IMR-90 (cell line): ENCODE results near the gene MRPL58. TPM values are rescaled to one million over a fixed set of nuclear protein-coding genes. Genes with fewer than 3 reads are reported as not detected.

Source experiments
- ATAC-seq: fragments of 200-7000 bp; cut with Tn5 transposase; 2 replicates; pipeline ENCODE4 v1.9.1; 2020; ENCODE audit warnings: low read depth, mild to moderate bottlenecking, moderate library complexity
- BruUV-seq: library from RNA; stranded (reverse); fragments of 400-500 nt; replicated peaks from 2 replicates; lab custom pipeline; 2021; lab: Mats Ljungman, UMichigan
- CTCF ChIA-PET: fragments of 300-600 bp; formaldehyde crosslinking; extraction: SDS; loops from one replicate; lab custom pipeline; 2021; ENCODE audit warnings: antibody characterized with exemption; lab: Yijun Ruan, JAX
- POLR2A ChIA-PET: fragments of 300-600 bp; sonication (Branson Sonifier 250); formaldehyde crosslinking; loops from one replicate; lab custom pipeline; 2022; ENCODE audit warnings: antibody characterized with exemption; ENCODE audit not compliant: unreplicated experiment; lab: Charles Lee
- DNase-seq: peaks from one replicate; pipeline ENCODE4 v3.0.0; 2013
- H2AFZ ChIP-seq: replicated peaks from 2 replicates; pipeline ENCODE3; 2013; ENCODE audit warnings: low read length, mild to moderate bottlenecking; ENCODE audit not compliant: poor library complexity
- H2AK5ac ChIP-seq: 2 replicates; pipeline ENCODE4 v1.6.1; 2013; ENCODE audit warnings: low read depth, low read length, inconsistent platforms
- H2AK9ac ChIP-seq: replicated peaks from 2 replicates; pipeline ENCODE3; 2013; ENCODE audit warnings: mild to moderate bottlenecking, low read depth, low read length, moderate library complexity; ENCODE audit not compliant: poor library complexity
- H2BK120ac ChIP-seq: 2 replicates; pipeline ENCODE4 v1.6.1; 2013; ENCODE audit warnings: low read depth, low read length, inconsistent platforms
- H2BK15ac ChIP-seq: 3 replicates; pipeline ENCODE4 v1.6.1; 2013; ENCODE audit warnings: low read depth, low read length, inconsistent platforms
- H2BK20ac ChIP-seq: 2 replicates; pipeline ENCODE4 v1.6.1; 2013; ENCODE audit warnings: low read depth, mild to moderate bottlenecking, inconsistent platforms, low read length, moderate library complexity
- H2BK5ac ChIP-seq: 2 replicates; pipeline ENCODE4 v1.6.1; 2013; ENCODE audit warnings: mild to moderate bottlenecking, low read depth, low read length, inconsistent platforms; ENCODE audit not compliant: poor library complexity, severe bottlenecking
- H3K14ac ChIP-seq: replicated peaks from 2 replicates; pipeline ENCODE4 v1.6.1; 2013; ENCODE audit warnings: low read depth, low read length, inconsistent platforms
- H3K18ac ChIP-seq: 2 replicates; pipeline ENCODE4 v1.6.1; 2013; ENCODE audit warnings: low read depth, low read length, control low read depth
- H3K23ac ChIP-seq: 2 replicates; pipeline ENCODE4 v1.6.1; 2013; ENCODE audit warnings: low read depth, low read length, inconsistent platforms
- H3K27ac ChIP-seq: 2 replicates; pipeline ENCODE4 v1.5.1; 2013; ENCODE audit warnings: mild to moderate bottlenecking, control low read depth, low read length; ENCODE audit not compliant: insufficient read depth
- H3K27me3 ChIP-seq: 2 replicates; pipeline ENCODE4 v1.6.1; 2013; ENCODE audit warnings: low read length; ENCODE audit not compliant: control insufficient read depth, insufficient read depth
- H3K36me3 ChIP-seq: 2 replicates; pipeline ENCODE4 v1.6.1; 2013; ENCODE audit warnings: low read length, mixed read lengths; ENCODE audit not compliant: control insufficient read depth, insufficient read depth
- H3K4ac ChIP-seq: 2 replicates; pipeline ENCODE4 v1.6.1; 2013; ENCODE audit warnings: low read depth, low read length, inconsistent platforms
- H3K4me1 ChIP-seq: 2 replicates; pipeline ENCODE4 v1.6.1; 2013; ENCODE audit warnings: low read length, mixed read lengths; ENCODE audit not compliant: control insufficient read depth, insufficient read depth
- H3K4me2 ChIP-seq: 2 replicates; pipeline ENCODE4 v1.6.1; 2013; ENCODE audit warnings: low read depth, mild to moderate bottlenecking, control low read depth, low read length, moderate library complexity
- H3K4me3 ChIP-seq: 2 replicates; pipeline ENCODE4 v1.5.1; 2013; ENCODE audit warnings: low read depth, mild to moderate bottlenecking, control low read depth, low read length, moderate library complexity; ENCODE audit not compliant: insufficient read depth
- H3K56ac ChIP-seq: 2 replicates; pipeline ENCODE4 v1.6.1; 2013; ENCODE audit warnings: low read length, inconsistent platforms; ENCODE audit not compliant: insufficient read depth; ENCODE audit errors: extremely low read depth
- H3K79me1 ChIP-seq, 2 experiments: 2 replicates each; pipeline ENCODE4 v1.6.1; 2013; ENCODE audit warnings: low read length in 2 of 2, inconsistent platforms in 1 of 2, low read depth in 1 of 2
- H3K9ac ChIP-seq: 2 replicates; pipeline ENCODE4 v1.6.1; 2013; ENCODE audit warnings: low read depth, low read length, control low read depth
- H3K9me1 ChIP-seq: 2 replicates; pipeline ENCODE4 v1.6.1; 2013; ENCODE audit warnings: low read length, inconsistent platforms; ENCODE audit not compliant: insufficient read depth
- H3K9me3 ChIP-seq: 2 replicates; pipeline ENCODE4 v1.6.1; 2013; ENCODE audit warnings: low read length; ENCODE audit not compliant: control insufficient read depth, insufficient read depth
- H4K20me1 ChIP-seq: 2 replicates; pipeline ENCODE4 v1.6.1; 2013; ENCODE audit warnings: low read length, inconsistent platforms; ENCODE audit not compliant: insufficient read depth
- H4K5ac ChIP-seq: 2 replicates; pipeline ENCODE4 v1.6.1; 2013; ENCODE audit warnings: mild to moderate bottlenecking, low read depth, low read length, control low read depth
- H4K8ac ChIP-seq, 2 experiments: 2 replicates each; pipeline ENCODE4 v1.6.1; 2013; ENCODE audit warnings: low read depth in 2 of 2, low read length in 2 of 2, control low read depth in 1 of 2, inconsistent platforms in 1 of 2
- H4K91ac ChIP-seq: 2 replicates; pipeline ENCODE4 v1.6.1; 2013; ENCODE audit warnings: low read depth, low read length, inconsistent platforms; ENCODE audit not compliant: insufficient read depth
- CHD1 ChIP-seq: IDR thresholded peaks from 2 replicates; pipeline ENCODE4 v1.6.1; 2012; ENCODE audit warnings: low read depth, low read length, improper control_type of control experiment
- ELK1 ChIP-seq: fragments of 150-350 bp; IDR thresholded peaks from 2 replicates; pipeline ENCODE4 v1.6.1; 2016; ENCODE audit warnings: low read depth, mild to moderate bottlenecking, low read length, moderate library complexity, borderline replicate concordance
- FOS ChIP-seq: fragments of 150-350 bp; IDR thresholded peaks from 2 replicates; pipeline ENCODE4 v1.6.1; 2016; ENCODE audit warnings: low read depth, low read length
- MAFK ChIP-seq: IDR thresholded peaks from 2 replicates; pipeline ENCODE4 v1.6.1; 2012; ENCODE audit warnings: low read depth, low read length, improper control_type of control experiment
- MAZ ChIP-seq: IDR thresholded peaks from 2 replicates; pipeline ENCODE4 v1.6.1; 2012; ENCODE audit warnings: low read depth, mild to moderate bottlenecking, low read length, improper control_type of control experiment, moderate library complexity, borderline replicate concordance
- MXI1 ChIP-seq: IDR thresholded peaks from 2 replicates; pipeline ENCODE4 v1.6.1; 2012; ENCODE audit warnings: low read depth, mild to moderate bottlenecking, low read length, moderate library complexity, borderline replicate concordance
- POLR2A ChIP-seq: IDR thresholded peaks from 2 replicates; pipeline ENCODE4 v1.6.1; 2012; ENCODE audit warnings: mild to moderate bottlenecking, low read depth, low read length
- RAD21 ChIP-seq: IDR thresholded peaks from 2 replicates; pipeline ENCODE4 v1.6.1; 2012; ENCODE audit warnings: low read length, improper control_type of control experiment
- RCOR1 ChIP-seq: IDR thresholded peaks from 2 replicates; pipeline ENCODE4 v1.6.1; 2012; ENCODE audit warnings: mild to moderate bottlenecking, low read length, improper control_type of control experiment; ENCODE audit not compliant: insufficient replicate concordance
- RFX5 ChIP-seq: IDR thresholded peaks from 2 replicates; pipeline ENCODE4 v1.8.0; 2012; ENCODE audit warnings: low read depth, mild to moderate bottlenecking, low read length, moderate library complexity
- SMC3 ChIP-seq: fragments of 150-350 bp; IDR thresholded peaks from 2 replicates; pipeline ENCODE4 v1.6.1; 2016; ENCODE audit warnings: low read depth, mild to moderate bottlenecking, antibody characterized with exemption, low read length, moderate library complexity
- USF2 ChIP-seq: fragments of 150-350 bp; IDR thresholded peaks from 2 replicates; pipeline ENCODE4 v1.6.1; 2017; ENCODE audit warnings: mild to moderate bottlenecking, antibody characterized with exemption, low read length, low read depth
- WGBS, 2 experiments: methylation state at CpG; one replicate each; pipeline versions ENCODE4 v1.1.5 to v1.1.7; 2013; ENCODE audit warnings: missing lambda C conversion rate in 2 of 2; ENCODE audit not compliant: insufficient read length in 1 of 2; ENCODE audit errors: extremely low coverage in 2 of 2; 5-methylcytosine and 5-hydroxymethylcytosine counted together
- dilution Hi-C: fragments of 300-500 bp; cut with HindIII; formaldehyde crosslinking; loops from one replicate; pipeline ENCODE4 v1.14.3; 2018; ENCODE audit warnings: low sequenced_read_pairs; ENCODE audit not compliant: unreplicated experiment
- in situ Hi-C: fragments of 300-500 bp; cut with MboI; formaldehyde crosslinking; loops from 3 replicates; pipeline ENCODE4 v1.14.3; 2019; ENCODE audit warnings: low sequenced_read_pairs, inconsistent platforms, mixed read lengths
- intact Hi-C: fragments of 100-400 bp; cut with micrococcal nuclease; formaldehyde crosslinking; loops from 2 replicates; pipeline ENCODE4 v1.10.0; 2022
- polyA plus RNA-seq, 3 experiments: library from polyadenylated mRNA; depleted of rRNA; stranded (reverse); fragments of >200 nt; gene quantifications; 2 replicates each; pipeline ENCODE4 v1.2.3, GENCODE V29; 2012; ENCODE audit warnings: low replicate concordance in 1 of 3
- total RNA-seq: library from RNA; depleted of rRNA; stranded (reverse); fragments of >200 nt; gene quantifications from 2 replicates; pipeline ENCODE4 v1.2.3, GENCODE V29; 2012

MRPL58 gene
- total and polyA plus RNA-seq, 2 of the 4 experiments (the other 2 are of a cell fraction) = 42.5 to 53.0 TPM

DNA sequence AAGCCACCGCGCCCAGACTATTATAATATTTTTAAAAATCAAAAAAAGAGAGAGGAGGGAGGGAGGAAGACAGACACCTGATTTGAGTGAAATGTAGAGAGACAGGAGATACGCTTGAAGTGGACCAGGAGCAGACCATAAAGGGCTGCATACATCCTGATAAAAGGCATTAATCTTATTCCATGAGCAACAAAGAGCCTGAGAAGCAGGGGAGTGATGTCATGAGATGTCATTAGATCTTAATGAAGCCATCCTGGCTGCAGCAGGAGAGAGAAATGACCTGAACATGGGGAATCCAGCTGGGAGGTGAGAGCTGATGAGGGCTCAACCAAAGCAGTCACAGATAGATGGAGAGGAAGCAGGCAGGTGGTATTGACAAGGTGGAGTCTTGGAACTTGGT, 34.7 kb upstream of the MRPL58 start:
- intact Hi-C loops (no loop called here), dilution Hi-C loops (no loop called here), in situ Hi-C loops (no loop called here)
- CTCF ChIA-PET = interaction anchor here (0.7 kb wide), 1 partner anchor 10 kb away, joined by 3 read pairs; the partner anchor contains the start of gene CDR2L
- no peak overlapping the region for H3K4me3 ChIP-seq
- H4K5ac ChIP-seq = no peak overlapping the region
- no TSS peak for BruUV-seq
- no peak overlapping the region for H2AK5ac ChIP-seq
- no peak for ATAC-seq
- no peak overlapping the region for H4K91ac ChIP-seq
- no peak overlapping the region for H3K23ac ChIP-seq
- POLR2A ChIA-PET = no interaction called here
- WGBS, 2 experiments = no CpG with 5 or more reads among the region's 3 CpGs
- no peaks in the 10 kb centered on the region for H3K9me3 ChIP-seq
- no peak overlapping the region for H2BK15ac ChIP-seq
- no peak overlapping the region for H3K18ac ChIP-seq
- peaks cover 26% of the 10 kb centered on the region for H3K27me3 ChIP-seq
- H3K14ac ChIP-seq = no peak overlapping the region
- DNase-seq = no peak
- no peaks in the 10 kb centered on the region for H4K20me1 ChIP-seq
- no peak overlapping the region for H2BK20ac ChIP-seq
- H3K4me1 ChIP-seq = peaks cover 10% of the 10 kb centered on the region
- no peak overlapping the region for H3K56ac ChIP-seq
- no peak overlapping the region for H2AFZ ChIP-seq
- TF ChIP-seq RAD21 (no peak), CHD1 (no peak), SMC3 (no peak), RCOR1 (no peak), MAZ (no peak), FOS (no peak), RFX5 (no peak), MAFK (no peak), MXI1 (no peak), ELK1 (no peak), USF2 (no peak), POLR2A (no peak)
- H3K4ac ChIP-seq = no peak overlapping the region
- H2AK9ac ChIP-seq = no peak overlapping the region
- H4K8ac ChIP-seq = no peak overlapping the region
- peaks cover 4 to 12% of the 10 kb centered on the region in 2 experiments; a peak in 3 of 4 replicates for H3K79me1 ChIP-seq
- no peak overlapping the region for H2BK120ac ChIP-seq
- H3K9ac ChIP-seq = no peak overlapping the region
- H3K36me3 ChIP-seq = no peaks in the 10 kb centered on the region
- H3K4me2 ChIP-seq = no peak overlapping the region
- H3K27ac ChIP-seq = no peak overlapping the region
- H2BK5ac ChIP-seq = no peak overlapping the region
- H3K9me1 ChIP-seq = peaks cover 5% of the 10 kb centered on the region
